ENCODE measurements around the gene CADM1. TPM values are rescaled to one million over a fixed set of nuclear protein-coding genes. Genes with fewer than 3 reads are reported as not detected.
A peak's percentile ranks its signal among the peaks of the same experiment; 100 is the strongest.

The CADM1 gene
- total and polyA plus RNA-seq, 10 of the 15 experiments (the other 5 are each of a cell fraction or from before 2014, with no cell fraction given): 0.03 to 0.48 (median 0.15) TPM; not detected in 3

DNA sequence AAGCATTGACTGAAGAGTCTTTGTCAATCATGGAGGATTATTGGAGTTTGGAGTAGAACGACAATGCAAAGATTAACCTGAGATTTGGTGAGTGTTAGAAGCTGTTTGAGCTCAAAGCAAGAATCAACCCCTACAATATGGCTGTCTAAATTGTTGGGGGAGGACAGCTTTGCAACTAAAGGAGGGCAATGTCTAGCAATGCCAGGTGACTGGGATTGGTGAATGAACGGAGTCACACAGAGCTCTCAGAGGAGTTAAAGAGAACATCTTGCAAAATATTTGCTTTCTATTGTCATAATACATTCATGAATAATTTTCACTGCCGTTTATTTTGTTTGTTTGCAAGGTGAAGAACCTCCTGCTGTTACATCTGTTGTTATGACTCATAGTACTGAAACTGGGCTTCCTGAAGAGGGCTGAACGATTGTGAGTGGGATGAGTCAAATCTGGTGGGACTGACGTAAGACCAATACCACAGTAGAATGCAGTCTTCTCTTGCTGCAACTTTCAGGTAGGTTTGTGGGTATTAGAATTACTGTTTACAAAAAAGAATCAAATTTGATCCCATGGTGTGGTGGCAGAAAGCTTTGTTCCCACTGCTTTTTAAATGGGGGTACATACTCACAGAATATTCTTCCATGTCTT is 281.9 kb downstream of the CADM1 start:
- Histone ChIP-seq H3K4me1 (ENCODE audit: control insufficient read depth, insufficient read depth, low read length) (peaks cover 18% of the 10 kb centered on the region), H3K4me2 (ENCODE audit: control insufficient read depth, insufficient read depth) (peak overlapping the region; percentile 72), H3K27ac (ENCODE audit: control insufficient read depth, insufficient read depth) (peak overlapping the region; percentile 77), H3K9me3 (replicated peaks; ENCODE audit: control insufficient read depth, insufficient read depth, low read length) (peaks cover 2% of the 10 kb centered on the region; the same call in 2 of the 3 replicates), H3K79me2 (ENCODE audit: control insufficient read depth, insufficient read depth, low read length) (no peaks in the 10 kb centered on the region), H2AFZ (ENCODE audit: control insufficient read depth, low read depth, low read length) (no peak overlapping the region; the same call in 1 of the 2 replicates), H3K4me3 (peak overlapping the region; percentile 36), H4K20me1 (ENCODE audit: control insufficient read depth, insufficient read depth) (no peaks in the 10 kb centered on the region), H3K36me3 (ENCODE audit: control insufficient read depth in 2 of 2, insufficient read depth in 2 of 2, low read length in 1 of 2) (no peaks in the 10 kb centered on the region), H3K27me3 (replicated peaks in 1 of 2; ENCODE audit: control insufficient read depth in 2 of 2, insufficient read depth in 2 of 2, low read length in 1 of 2) (no peaks in the 10 kb centered on the region), H3K9ac (ENCODE audit: control insufficient read depth, insufficient read depth, low read length) (no peak overlapping the region)
- intact Hi-C loops (cut with micrococcal nuclease; ENCODE audit: unreplicated experiment) (no loop called here), in situ Hi-C loops (cut with MboI) (loop anchor here (10.0 kb wide), 1 partner anchor 692 kb away; no protein-coding TSS in a partner anchor)
- RAD21 ChIA-PET (ENCODE audit: unreplicated experiment): no interaction called here
- POLR2A ChIA-PET: interaction anchor here (0.5 kb wide), 1 partner anchor 12 kb away, joined by 3 read pairs; no protein-coding TSS in a partner anchor
- SMC1A ChIA-PET (ENCODE audit: uncharacterized antibody, unreplicated experiment): no interaction called here
- BruUV-seq (replicated peaks): no TSS peak
- CTCF ChIA-PET: no interaction called here
- FAIRE-seq: peak; percentile 95
- ATAC-seq: peak; percentile 96
- DNase-seq (ENCODE audit: low read depth, low spot score): peak; percentile 96
- WGBS (ENCODE audit: insufficient coverage, insufficient replicate concordance, low lambda C conversion rate, missing lambda C conversion rate): under 1% methylated on average over 5 of the region's 5 CpGs
- TF ChIP-seq GABPA (IDR thresholded peaks at IDR 0.05; ENCODE audit: low read depth): peak; percentile 76
- TF ChIP-seq NFIC (IDR thresholded peaks at IDR 0.05; ENCODE audit: low read depth, low read length): peak; percentile 99
- TF ChIP-seq, protein P1, sequence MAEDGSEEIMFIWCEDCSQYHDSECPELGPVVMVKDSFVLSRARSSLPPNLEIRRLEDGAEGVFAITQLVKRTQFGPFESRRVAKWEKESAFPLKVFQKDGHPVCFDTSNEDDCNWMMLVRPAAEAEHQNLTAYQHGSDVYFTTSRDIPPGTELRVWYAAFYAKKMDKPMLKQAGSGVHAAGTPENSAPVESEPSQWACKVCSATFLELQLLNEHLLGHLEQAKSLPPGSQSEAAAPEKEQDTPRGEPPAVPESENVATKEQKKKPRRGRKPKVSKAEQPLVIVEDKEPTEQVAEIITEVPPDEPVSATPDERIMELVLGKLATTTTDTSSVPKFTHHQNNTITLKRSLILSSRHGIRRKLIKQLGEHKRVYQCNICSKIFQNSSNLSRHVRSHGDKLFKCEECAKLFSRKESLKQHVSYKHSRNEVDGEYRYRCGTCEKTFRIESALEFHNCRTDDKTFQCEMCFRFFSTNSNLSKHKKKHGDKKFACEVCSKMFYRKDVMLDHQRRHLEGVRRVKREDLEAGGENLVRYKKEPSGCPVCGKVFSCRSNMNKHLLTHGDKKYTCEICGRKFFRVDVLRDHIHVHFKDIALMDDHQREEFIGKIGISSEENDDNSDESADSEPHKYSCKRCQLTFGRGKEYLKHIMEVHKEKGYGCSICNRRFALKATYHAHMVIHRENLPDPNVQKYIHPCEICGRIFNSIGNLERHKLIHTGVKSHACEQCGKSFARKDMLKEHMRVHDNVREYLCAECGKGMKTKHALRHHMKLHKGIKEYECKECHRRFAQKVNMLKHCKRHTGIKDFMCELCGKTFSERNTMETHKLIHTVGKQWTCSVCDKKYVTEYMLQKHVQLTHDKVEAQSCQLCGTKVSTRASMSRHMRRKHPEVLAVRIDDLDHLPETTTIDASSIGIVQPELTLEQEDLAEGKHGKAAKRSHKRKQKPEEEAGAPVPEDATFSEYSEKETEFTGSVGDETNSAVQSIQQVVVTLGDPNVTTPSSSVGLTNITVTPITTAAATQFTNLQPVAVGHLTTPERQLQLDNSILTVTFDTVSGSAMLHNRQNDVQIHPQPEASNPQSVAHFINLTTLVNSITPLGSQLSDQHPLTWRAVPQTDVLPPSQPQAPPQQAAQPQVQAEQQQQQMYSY (CRISPR knock-in tag; IDR thresholded peaks at IDR 0.05): no peak
- no peak for TF ChIP-seq BRCA1 (IDR thresholded peaks at IDR 0.05; ENCODE audit: low read depth, low read length)
- TF ChIP-seq PAX5 (IDR thresholded peaks at IDR 0.05; ENCODE audit: borderline replicate concordance, low read depth, low read length): peak; percentile 95
- peak; percentile 0 for TF ChIP-seq FOS (IDR thresholded peaks at IDR 0.05; ENCODE audit: borderline replicate concordance, extremely low read depth, insufficient read length)
- peak in 1 of 2 experiments; percentile 89; a peak in 2 of 4 replicates for TF ChIP-seq ETV6 (conservative IDR thresholded peaks at IDR 0.05 in 1 of 2, IDR thresholded peaks at IDR 0.05 in 1 of 2; ENCODE audit: borderline replicate concordance in 1 of 2, low read depth in 1 of 2)
- TF ChIP-seq JUND (IDR thresholded peaks at IDR 0.05; ENCODE audit: low read depth, low read length): peak; percentile 85
- TF ChIP-seq WRNIP1 (IDR thresholded peaks at IDR 0.05; ENCODE audit: borderline replicate concordance, low read depth, low read length): no peak
- TF ChIP-seq, protein P2, sequence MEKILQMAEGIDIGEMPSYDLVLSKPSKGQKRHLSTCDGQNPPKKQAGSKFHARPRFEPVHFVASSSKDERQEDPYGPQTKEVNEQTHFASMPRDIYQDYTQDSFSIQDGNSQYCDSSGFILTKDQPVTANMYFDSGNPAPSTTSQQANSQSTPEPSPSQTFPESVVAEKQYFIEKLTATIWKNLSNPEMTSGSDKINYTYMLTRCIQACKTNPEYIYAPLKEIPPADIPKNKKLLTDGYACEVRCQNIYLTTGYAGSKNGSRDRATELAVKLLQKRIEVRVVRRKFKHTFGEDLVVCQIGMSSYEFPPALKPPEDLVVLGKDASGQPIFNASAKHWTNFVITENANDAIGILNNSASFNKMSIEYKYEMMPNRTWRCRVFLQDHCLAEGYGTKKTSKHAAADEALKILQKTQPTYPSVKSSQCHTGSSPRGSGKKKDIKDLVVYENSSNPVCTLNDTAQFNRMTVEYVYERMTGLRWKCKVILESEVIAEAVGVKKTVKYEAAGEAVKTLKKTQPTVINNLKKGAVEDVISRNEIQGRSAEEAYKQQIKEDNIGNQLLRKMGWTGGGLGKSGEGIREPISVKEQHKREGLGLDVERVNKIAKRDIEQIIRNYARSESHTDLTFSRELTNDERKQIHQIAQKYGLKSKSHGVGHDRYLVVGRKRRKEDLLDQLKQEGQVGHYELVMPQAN (conservative IDR thresholded peaks at IDR 0.05): no peak
- 0 out of 2 replicates have a peak, but pooled peaks have one; percentile 21 for TF ChIP-seq BACH1 (IDR thresholded peaks at IDR 0.05; ENCODE audit: borderline replicate concordance)
- peak; percentile 100 for TF ChIP-seq IRF4 (IDR thresholded peaks at IDR 0.05; ENCODE audit: low read depth, low read length)
- peak; percentile 95 to 96; a peak in 3 of 4 replicates for TF ChIP-seq EP300 (IDR thresholded peaks at IDR 0.05; ENCODE audit: borderline replicate concordance in 1 of 2, control insufficient read depth in 1 of 2, low read depth in 2 of 2, low read length in 2 of 2)
- peak; percentile 96 for TF ChIP-seq FOXM1 (IDR thresholded peaks at IDR 0.05; ENCODE audit: low read depth, low read length)
- no peak for TF ChIP-seq MYC (IDR thresholded peaks at IDR 0.05; ENCODE audit: insufficient read depth, insufficient read length, insufficient replicate concordance, low read length, severe bottlenecking)
- TF ChIP-seq SUPT20H (IDR thresholded peaks at IDR 0.05; ENCODE audit: borderline replicate concordance, control insufficient read depth, low read depth, low read length): no peak
- TF ChIP-seq IKZF2 (IDR thresholded peaks at IDR 0.05): peak; percentile 87 to 92
- TF ChIP-seq CBX5 (IDR thresholded peaks at IDR 0.05; ENCODE audit: low read depth): 0 out of 2 replicates have a peak, but pooled peaks have one; percentile 56
